Ramos (cell line): ENCODE results near the gene FAM227A.
"Not testable (repeated sequence)": the region's sequence is repeated elsewhere in the genome, so short reads cannot be mapped to it uniquely, and the experiment has no call there.

Experiments
- in situ Hi-C: fragments of 300-500 bp; cut with MboI; formaldehyde crosslinking; loops from one replicate; pipeline ENCODE4 v1.14.3; 2022; ENCODE audit warnings: low sequenced_read_pairs; ENCODE audit not compliant: unreplicated experiment

FAM227A gene

DNA sequence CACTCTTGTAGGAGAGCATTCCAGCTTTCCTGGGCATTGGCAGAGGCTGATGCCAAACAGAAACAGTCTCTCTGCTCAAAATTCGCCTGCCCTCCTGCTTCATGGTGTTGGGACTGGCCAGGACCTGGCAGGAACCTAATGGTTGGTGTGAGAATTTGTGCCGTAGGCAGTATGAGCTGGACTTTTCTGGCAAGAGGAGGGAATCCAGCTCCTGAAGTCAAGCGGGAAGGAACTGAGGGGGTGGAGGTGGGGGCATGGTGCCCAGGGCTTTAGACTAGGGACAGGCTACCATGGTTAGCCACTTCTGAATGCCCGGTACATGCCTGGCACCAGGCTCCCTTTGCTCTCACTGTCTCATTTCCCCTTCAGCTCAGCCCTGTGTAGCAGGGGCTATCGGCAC lies 18.7 kb upstream of the FAM227A start:
- in situ Hi-C loops, result no loop called here

GRCh38 chr22:38657045-38657909 lies 1.1 kb upstream of the FAM227A start:
- in situ Hi-C loops, result no loop called here

DNA sequence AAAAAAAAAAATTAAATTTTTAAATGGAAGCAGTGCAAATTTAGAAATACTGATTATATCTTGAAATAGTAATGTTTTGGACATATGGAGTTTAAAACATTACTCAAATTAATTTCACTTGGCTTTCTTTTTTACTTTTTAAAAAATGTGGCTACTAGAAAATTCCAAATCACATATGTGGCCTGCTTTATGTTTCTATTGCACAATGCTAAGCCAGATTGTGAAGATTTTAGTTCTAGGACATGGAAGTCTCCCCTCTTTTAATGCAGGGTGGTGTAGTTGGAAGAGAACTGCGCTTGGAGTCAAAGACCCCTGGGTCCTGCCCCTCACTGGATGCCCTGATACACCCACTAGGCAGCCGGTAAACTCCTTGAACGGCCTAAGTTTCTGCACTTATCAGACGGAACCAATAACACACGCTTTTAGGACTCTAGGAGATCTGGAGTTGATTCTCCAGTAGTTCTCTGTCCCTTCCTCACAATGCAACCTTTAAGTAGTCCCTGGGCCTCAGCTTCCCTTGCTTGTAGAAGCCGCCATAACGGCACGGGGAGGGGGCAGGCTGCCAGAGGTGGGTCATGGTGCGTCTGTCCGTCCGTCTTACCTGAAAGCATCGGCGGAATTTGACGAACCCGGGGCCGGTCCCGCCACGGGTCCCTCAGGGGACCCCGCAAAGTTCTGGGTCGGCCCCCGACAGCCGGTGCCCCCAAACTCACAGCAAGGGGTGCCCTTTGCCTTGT lies 505 bp downstream of the FAM227A start:
- in situ Hi-C loops, result no loop called here

- in situ Hi-C loops, result no loop called here
Measured at GRCh38 chr22:38653741-38654140, 2.5 kb downstream of the FAM227A start.

DNA sequence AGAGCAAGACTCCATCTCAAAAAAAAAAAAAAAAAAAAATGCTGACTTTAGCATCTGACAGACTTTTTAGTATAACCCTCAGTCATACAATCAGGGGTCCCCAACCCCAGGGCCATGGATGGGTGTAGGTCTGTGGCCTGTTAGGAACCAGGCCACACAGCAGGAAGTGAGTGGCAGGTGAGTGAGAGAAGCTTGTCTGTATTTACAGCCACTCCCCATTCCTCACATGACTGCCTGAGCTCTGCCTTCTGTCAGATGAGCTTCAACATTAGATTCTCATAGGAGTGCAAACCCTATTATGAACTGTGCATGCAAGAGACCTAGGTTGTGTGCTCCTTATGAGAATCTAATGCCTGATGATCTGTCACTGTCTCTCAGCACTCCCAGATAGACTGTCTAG lies 3.3 kb downstream of the FAM227A start:
- in situ Hi-C loops, result no loop called here

- in situ Hi-C loops, result no loop called here
Measured at GRCh38 chr22:38649841-38650522, 6.2 kb downstream of the FAM227A start.

DNA sequence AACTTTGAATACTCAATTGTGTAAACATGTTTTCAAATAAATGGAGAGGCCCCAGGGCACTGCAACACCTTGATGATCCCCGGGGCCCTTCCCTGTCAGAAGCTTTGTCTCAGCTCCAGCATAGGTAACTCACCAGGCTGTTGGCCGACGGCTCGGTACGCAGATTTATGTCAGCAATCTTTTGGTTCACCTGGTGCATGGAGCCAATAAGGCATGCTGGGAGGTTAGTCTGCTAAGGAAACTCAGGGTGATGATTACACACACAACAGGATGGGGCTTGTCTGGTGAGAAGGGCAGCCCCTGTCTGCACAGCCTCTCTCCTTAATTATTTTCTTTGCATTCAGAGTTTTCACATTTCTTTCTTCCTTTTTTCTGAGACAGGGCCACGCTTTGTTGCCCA lies 10.8 kb downstream of the FAM227A start:
- in situ Hi-C loops, result no loop called here

- in situ Hi-C loops, result not testable (repeated sequence)
Measured at GRCh38 chr22:38644245-38644644, 11.9 kb downstream of the FAM227A start.

- in situ Hi-C loops, result no loop called here
Measured at GRCh38 chr22:38641476-38642040, 14.6 kb downstream of the FAM227A start.

DNA sequence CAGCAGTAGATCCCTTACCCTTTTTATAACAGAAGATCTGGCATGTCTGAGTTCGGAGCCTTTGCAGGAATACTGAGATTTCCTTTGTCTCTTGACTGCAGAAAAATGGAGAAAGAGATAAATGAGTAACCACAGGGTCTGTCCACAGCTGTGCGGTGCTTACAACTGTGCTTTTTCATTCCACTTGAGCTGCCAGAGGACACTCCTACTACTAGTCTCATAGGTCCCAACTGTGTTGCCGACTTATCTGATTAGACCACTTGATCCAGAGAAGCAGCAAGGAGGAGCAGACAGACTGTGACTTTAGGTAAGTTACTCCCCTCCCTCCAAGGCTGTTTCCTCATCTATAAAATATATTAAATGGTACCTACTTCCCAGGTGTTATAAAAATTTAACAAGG lies 17.5 kb downstream of the FAM227A start:
- in situ Hi-C loops, result no loop called here

DNA sequence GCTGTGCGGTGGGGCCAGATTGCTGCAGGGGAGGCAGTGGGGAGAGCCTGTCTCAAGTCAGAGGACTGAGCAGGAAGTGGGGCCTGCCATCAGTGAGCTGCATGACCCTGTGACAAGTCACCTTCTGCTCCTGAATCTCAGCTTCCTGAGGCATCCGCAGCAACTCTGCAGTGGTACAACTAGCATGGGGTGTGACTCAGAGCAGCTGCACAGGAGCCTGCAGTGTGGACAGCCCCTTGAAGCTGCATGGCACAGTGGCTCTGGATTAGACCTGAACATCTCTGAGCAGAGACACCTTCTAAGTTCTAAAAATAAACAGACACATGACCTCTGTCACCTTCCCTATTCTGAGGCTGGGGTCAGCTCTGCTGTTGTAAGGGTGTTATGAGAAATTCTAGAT lies 18.0 kb downstream of the FAM227A start:
- in situ Hi-C loops, result no loop called here

DNA sequence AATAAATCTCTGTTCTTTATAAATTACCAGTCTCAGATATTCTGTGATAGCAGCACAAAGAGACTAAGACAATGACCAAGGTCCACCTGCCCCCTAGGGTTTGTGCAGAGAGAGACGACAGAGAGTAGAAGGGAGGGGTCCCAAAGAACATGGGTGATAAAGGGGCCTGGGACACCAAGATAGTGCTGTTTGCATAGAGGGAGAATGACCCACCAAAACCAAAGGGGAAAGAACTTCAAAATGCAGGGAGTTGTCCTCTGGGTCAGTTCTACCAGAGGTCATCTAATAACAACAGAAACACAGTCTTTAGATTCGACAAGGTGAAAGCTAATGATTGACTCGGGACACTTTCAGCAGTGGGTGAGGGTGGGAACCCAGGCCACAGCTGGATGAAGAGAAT lies 23.7 kb downstream of the FAM227A start:
- in situ Hi-C loops, result no loop called here

- in situ Hi-C loops, result no loop called here
Measured at GRCh38 chr22:38631724-38632123, 24.5 kb downstream of the FAM227A start.

DNA sequence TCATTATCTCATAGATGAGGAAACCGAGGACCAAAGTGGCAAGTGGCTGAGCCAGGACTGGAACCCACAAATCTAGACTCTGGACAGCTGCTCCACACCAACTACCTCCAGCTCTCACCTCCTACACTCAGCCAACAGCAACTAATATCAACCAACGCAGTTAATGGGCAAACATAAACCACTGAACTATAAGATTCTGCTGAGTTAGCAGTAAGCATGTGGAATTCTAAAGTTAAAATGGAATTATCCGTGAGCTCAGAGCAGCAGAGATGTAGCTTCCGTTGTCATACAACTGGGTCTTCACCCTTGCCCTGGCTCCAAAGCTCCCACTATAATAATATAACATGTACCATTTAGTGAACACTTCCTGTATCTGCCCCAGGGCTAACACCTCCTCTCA lies 27.1 kb downstream of the FAM227A start:
- in situ Hi-C loops, result no loop called here

DNA sequence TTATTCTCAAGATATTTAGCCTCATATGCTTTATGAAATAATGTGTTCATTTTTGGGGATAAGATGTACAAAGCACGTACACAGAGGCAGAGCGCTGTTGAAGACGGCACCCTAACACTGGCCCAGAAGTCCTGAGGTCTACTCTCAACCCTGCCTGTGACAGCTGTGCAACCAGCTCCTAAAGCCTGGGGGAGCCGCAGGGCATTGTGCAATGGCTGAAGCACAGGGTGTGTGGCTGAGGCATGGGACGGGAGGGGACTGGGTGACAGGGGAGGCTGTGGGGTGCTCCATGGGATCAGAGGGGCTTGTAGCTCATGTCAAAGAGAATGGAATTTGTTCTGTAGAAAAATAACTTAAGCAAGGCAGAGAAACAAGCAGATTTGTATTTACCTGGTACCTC lies 27.7 kb downstream of the FAM227A start:
- in situ Hi-C loops, result no loop called here

GRCh38 chr22:38623351-38623750 lies 32.8 kb downstream of the FAM227A start:
- in situ Hi-C loops, result no loop called here

- in situ Hi-C loops, result no loop called here
Measured at GRCh38 chr22:38618682-38619081, 37.5 kb downstream of the FAM227A start.

DNA sequence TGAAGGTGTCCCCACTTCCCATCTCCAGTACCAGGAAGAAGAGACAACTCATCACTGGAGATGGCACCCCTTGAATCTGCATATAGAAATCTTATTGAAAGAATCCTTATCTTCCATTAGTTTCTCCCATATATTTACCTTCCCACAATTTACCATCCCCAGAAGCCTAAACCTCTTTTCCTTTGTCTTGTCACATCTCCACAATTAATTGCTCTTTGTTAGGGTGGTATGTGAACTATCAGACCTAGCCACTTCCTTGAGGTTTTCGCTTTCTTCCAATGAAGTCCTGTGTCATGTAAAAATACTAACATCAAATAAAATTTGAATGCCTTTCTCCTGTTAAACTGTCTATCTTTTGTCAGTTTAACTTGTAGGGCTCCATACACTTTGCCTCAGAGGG lies 37.9 kb downstream of the FAM227A start:
- in situ Hi-C loops, result no loop called here

DNA sequence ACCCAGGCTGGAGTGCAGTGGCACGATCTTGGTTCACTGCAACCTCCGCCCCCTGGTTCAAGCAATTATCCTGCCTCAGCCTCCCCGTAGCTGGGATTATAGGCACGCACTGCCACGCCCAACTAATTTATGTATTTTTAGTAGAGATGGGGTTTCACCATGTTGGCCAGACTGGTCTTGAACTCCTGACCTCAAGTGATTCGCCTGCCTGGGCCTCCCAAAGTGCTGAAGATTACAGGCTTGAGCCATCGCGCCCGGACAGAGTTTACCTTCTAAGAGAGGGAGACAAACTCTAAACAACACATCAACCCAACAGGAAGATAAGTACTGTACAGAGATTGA lies 41.2 kb downstream of the FAM227A start:
- in situ Hi-C loops, result not testable (repeated sequence)

GRCh38 chr22:38614332-38615063 lies 41.7 kb downstream of the FAM227A start:
- in situ Hi-C loops, result no loop called here
